NCI-H345 treated with DMSO at 0.1 percent for 48 hours (cell line): ENCODE results near the gene PGBD5.

ENCODE experiments used
- DNase-seq: peaks from one replicate; lab custom pipeline; 2025; ENCODE audit not compliant: unreplicated experiment; lab: John Stamatoyannopoulos, UW

Gene PGBD5

DNA sequence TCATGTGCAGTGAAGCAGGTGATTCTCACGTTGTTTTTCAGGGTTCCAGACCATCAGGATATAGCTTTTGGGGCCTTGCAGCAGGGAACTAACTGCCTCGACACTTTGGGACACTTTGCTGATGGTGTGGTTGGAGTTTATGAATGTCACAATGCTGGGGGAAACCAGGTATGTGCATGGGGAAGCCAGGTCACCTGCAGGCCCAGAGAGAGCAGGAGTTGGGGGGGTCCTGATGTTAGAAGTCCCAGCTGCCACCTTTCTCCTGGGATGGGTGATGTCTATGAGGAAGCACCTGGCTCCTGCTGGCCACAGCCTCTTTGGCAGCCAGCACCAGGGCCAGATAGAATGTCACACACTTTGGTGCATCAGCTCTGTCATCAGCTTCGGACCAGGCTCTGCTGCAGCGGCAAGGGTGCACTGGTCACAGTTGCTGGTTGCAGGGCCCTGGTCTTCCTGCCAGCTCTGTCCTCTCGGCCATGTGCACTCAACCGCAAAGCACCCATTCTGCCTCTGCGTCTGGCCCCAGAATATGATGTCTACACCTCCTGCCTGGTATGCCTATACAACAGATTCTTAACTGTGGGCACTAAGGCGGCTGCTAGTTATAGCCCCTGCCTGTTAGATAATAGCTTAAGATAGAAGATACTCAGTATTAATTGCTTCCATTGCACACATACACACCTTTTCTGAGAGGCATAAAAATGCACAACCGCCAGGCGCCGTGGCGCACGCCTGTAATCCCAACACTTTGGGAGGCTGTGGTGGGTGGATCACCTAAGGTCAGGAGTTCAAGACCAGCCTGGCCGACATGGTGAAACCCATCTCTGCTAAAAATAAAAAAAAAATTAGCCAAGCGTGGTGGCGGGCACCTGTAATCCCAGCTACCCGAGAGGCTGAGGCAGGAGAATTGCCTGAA, 160.7 kb downstream of the PGBD5 start:
- DNase-seq: no peak
